NCI-H446 (cell line): Measurements from ENCODE around the gene AWAT1.
"Not testable (repeated sequence)": the region's sequence is repeated elsewhere in the genome, so short reads cannot be mapped to it uniquely, and the experiment has no call there.

ENCODE experiments used
- DNase-seq, 2 experiments: peaks; one replicate each; lab custom pipeline; 2025; lab: John Stamatoyannopoulos, UW

Gene AWAT1

DNA sequence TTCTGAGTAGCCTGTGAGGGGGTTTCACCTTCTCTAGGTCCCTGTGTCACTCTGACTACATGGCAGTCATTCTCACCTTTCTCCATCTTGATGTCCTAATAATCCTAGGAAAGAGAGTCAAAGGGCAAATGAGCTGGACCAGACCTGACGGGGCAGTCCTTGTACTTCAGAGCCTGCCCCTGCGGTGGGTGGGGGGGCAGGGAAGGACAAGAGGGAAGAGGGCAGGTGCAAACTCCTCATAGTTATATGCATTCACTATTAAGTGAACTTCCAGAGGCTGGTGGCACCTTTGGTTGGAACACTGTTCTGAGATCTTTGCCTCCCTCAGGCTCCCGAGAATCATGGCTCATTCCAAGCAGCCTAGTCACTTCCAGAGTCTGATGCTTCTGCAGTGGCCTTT lies at the start of gene AWAT1:
TSS of gene AWAT1 (plus strand) at position 301 of the 400 bp plus-strand sequence. CDS start at position 342, 41 bp downstream.
- no peak for DNase-seq

DNA sequence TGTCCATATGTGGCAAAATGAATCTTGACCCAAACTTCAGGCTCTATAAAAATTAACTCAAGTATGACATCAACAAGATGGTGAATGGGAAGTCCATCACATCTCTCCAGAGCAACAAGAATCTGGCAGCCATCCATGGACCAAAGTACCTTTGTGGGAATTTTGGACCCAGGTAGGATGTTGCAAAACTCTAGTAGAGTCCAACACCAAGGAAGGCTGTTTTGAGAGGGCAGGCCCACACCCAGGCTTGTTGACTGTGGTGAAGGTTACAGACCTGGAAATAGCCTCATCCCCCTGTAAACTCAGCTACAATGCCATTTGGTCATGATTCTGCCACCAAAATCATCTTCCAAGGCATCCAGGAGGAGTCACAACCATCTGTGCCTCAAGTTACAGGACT lies 44.2 kb upstream of the AWAT1 start:
- DNase-seq, result no peak

DNA sequence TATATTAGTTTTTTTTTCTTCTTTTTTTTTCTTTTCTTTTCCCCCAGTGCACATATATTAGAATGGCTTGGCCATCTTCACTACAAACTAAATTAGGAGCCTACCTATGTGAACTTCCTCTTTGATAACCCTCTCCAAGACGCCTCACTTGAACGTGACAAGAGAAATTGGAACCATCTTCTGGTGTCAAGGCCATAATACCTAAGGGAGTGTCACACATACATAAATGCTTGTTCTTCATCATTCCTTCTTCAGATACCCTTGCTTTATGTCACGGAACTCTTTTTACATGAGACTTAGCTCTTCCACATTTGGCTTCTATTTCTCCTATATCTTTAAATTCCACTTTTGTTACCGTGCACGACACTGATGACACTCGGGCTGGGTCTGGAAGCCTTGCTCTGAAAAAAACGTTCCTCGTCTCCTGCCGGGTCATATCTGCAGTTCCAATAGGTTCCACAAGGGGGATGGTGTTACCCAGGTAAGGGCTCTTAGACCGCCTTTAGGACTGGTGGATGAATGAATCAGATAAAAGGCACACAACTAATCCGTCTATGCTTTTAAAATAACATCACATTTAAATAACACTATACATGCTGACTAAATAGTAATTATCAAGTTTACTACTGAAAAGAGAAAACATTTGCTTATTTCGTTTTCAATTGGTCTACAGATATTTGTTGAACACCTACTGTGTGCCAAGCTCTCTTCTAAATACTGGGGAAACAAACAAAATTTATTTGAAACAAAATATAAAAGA lies 37.3 kb upstream of the AWAT1 start:
- DNase-seq, result peak; percentile 1 to 36

DNA sequence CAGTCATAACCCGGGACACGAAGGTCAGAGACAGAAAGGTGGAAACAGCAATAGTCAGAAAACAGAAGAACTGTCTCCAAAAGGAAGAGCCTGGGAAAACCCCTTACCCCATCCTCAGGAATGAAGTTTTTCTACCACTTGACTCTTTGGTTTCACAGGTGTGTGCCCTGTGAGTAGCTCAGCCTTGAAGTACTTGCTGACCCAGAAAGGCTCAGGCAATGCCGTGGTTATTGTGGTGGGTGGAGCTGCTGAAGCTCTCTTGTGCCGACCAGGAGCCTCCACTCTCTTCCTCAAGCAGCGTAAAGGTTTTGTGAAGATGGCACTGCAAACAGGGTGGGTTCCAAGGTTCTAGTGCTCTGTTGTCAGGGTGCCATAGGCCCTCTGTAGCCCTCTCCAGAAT lies 32.7 kb upstream of the AWAT1 start:
- no peak for DNase-seq

DNA sequence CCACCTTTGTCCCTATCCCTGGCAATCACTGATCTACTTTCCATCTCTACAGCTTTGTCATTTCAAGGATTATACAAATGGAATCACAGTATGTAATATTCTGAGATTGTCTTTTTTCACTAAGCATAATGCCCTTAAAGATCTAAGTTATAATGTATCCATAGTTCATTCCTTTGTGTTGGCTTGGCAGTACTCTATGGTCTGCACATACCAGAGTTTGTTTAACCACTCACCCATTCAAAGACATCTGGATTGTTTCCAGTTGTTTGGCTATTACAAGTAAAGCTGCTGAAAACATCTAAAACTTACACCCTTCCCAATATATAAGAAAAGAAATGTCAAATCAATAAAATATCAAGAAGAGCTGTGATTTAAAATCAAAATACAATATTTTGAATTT lies 26.0 kb upstream of the AWAT1 start:
- DNase-seq, result no peak

DNA sequence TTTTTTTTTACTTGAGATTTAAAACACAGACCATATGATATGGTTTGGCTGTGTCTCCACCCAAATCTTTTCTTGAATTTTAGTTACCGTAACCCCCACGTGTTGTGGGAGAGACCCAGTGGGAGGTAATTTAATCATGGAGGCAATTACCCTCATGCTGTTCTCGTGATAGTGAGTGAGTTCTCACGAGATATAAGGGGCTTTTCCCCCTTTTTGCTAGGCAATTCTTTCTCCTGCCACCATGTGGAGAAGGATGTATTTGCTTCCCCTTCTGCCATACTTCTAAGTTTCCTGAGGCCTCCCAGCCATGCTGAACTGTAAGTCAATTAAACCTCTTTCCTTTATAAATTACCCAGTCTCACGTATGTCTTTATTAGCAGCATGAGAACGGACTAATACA lies 24.9 kb upstream of the AWAT1 start:
- DNase-seq, result not testable (repeated sequence)

DNA sequence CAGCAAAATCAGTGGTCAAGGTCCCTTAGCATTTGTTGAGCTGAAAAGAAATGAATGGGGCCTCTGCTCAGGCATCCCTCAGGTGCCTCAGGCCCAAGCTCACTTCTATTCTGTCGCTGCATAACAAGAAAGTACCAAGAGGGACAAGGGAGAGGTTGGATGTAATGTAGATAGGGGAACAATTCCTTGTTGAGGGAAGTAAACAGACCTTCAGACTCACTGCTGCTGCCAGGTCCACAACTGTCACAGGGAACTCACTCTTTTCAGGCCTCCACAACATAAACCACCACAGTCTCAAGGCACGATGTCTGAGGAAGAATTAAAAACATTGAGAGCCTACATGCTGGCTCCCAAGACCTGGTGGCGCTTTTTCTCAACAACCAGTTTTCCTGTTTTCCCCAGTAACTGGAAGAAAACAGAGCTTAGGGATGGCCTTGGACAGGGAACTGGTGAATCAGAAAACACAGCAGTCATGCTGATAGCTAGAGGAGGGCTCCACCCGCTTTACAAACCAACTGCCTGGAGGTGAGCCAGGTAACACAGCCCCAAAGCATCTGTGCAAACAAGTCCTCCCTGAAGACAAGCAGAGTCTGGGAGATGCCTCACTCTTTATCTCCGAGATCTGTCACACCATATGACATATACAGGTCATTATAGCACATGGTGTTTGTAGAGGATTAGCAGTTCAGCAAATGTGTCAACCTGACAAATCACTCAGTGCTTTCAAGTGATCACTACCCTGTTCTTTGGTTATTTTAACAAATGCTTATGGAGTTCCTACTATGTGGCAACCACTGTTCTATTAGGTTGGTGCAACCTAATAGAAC lies 14.3 kb upstream of the AWAT1 start:
- peak in 1 of 2 experiments; percentile 22 for DNase-seq

DNA sequence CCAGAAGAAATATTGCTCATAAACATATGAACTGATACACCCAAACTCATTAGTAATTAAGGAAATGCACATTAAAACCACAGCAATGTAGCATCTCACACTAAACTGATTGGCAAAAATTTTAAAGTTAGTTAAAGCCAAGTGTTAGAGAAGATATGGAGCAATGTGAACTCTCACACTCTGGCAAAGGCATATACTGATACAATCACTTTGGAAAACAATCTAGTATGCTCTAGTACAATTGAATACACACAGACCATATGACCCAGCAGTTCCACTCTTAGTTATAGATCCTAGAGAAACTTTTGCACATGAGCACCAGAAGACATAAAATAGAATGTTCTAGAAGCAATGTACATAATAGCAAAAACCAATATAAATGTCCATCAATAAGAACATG lies 8.4 kb upstream of the AWAT1 start:
- DNase-seq, result no peak

DNA sequence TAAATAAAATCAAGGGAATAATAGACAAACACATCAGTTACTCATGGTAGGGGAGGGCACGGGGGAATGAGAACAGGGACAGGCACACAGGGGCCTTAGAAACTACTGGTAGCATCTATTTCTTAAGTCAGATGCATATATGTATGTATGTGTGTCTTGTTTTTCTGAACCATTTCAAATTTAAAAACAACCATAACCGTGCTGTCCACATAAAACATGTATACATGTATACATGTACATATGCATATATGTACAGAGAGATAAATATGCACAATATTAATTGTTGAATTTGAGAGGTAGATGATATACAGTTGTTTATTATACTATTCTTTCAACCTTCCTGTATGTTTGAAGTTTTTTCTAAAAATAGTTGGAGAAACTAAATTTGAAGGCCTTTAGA lies 7.8 kb upstream of the AWAT1 start:
- DNase-seq, result no peak

DNA sequence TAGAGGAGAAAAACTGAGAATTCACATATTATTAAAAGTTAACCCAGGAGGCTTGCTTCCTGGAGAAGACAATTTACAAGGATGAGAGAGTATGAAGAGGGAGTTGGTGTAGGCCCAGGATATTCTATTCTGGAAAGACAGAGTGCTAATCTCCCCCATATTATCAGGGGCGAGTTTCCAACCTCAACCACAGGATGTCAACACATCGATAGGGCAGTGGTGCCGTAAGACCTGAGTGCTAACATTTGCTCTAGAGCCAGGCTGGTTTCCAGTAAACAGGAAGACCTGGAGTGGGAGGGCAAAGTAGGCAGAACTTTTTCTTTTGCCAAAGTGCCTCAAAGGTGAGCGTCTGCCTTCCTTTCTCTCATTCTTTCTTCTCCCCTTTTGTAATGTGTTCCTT lies 2.8 kb upstream of the AWAT1 start:
- DNase-seq, result no peak

DNA sequence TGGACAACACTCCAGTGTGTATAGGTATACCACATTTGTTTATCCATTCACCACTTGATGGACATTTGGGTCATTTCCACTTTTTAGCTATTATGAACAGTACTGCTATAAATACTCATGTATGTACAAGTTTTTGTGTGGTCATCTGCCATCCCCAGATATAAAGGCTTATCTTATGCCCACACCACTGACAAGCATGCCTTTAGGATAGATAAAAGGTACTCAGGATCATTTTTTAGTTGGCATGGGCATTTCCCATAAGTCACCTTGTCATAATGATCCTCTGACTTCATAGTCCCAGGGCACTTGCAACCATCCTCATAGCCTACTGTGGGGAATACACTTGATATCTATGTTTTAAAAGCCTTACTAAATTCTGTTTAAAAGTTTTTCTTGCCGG lies 6.3 kb downstream of the AWAT1 start:
- no peak for DNase-seq

DNA sequence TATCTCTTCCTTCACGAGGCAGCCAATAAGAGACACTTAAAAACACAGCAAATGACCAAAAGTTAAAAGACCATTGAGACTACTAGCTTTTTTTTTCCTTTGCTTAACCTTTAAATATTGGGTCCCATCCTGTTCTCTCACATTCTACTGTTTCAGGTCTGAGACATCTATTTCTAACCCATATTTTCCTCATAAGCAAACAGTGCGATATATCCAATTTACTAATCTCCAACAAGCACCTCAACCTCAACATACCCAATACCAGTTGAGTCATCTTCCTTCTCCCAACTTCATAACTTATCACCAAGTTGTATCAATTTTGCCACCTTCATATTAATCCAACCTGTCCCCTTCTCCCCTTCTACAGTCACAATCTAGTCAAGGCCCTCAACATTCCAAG lies 7.0 kb downstream of the AWAT1 start:
- no peak for DNase-seq

DNA sequence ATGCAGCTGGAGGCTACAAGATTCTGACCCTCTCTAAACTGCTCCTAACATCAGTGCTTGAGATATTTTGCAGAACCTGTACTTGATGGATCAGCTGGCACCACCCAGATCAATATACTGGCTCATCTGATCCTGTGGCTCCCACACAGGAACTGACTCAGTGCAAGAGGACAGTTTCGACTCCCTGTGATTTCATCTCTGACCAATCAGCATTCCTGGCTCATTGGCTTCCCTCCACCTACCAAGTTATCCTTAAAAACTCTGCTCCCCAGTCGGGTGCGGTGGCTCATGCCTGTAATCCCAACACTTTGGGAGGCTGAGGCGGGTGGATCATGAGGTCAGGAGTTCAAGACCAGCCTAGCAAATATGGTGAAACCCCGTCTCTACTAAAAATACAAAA lies 9.1 kb downstream of the AWAT1 start:
- DNase-seq, result not testable (repeated sequence)

DNA sequence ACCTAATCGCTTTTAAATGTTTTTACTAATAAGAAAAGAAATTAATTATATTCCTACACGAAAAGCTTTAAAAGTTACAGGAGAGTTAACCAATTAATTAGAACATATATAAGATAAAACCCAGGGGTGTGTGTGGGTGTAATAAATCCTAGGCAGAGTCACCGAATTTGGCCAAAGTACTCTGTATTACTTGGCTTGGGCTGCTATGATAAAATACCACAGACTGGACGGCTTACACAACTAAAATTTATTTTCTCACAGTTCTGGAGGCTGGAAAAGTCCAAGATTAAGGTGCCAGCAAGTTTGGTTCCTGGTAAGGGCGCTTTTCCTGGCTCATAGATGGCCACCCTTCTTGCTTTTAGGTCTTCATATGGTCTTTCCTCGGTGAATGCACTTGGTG lies 10.4 kb downstream of the AWAT1 start:
- no peak for DNase-seq

DNA sequence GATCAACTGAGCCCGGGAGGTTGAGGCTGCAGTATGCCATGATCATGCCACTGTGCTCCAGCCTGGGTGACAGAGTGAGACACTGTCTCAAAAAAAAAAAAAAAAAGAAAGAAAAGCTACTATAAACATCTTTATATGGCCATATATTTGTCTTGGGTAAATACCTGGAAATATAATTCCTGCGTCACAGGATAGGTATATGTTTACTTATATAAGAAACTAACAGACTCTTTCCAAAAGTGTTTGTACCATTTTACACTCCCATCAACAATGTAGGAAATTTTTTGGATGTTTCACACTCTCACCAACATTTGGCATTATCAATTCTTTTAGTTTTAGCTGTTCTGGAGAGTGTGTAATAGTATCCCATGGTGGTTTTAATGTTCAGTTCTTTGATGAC lies 12.8 kb downstream of the AWAT1 start:
- DNase-seq, result no peak

DNA sequence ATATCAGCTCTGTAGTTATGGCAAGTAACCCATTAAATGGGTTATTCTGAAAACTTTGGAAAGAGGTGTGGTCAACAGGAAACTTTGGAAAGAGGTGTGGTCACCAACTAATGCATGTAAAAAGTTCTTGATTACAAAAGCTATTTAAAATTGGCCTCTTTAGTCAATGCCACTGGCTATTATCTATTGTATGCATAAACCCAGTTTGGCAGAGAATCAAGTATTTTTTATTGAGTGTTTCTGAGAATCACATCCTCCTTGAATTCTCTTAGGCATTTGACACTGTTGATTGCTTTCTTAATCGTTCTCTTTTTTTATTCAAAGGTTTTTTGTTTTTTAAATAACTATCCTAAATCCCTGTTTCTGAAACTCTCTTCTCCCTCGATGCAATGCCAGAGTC lies 18.0 kb downstream of the AWAT1 start:
- no peak for DNase-seq

DNA sequence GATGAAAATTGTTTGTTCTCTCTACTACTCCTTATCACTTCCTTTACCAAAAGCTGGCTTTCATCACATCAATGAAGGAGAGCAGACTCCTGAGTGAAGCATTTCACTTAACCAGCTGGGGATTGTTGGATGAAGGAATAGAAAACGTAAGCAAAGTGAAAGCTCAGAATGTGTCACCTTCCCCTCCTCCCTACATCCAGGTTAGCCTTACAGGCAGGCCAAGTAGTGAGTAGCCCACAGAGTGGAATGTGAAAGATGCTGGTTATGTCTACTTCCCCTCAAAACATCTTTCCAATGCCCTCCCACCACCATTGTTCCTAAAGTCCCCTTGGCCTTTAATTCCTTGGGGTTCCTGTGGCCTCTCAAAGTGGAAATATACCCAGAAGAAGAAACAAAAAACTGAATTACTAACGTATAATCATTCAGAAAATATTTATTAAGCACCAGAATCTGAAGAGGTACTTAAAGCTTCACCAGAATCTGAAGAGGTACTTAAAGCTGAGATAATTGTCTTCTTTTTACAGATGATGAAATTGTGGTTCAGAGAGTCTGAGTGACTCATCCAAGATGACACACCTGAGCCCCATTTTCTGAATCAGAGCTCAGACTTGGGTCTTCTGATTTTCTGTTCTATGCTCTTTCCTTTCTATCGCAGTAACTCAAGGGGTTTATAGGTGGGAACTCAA lies 19.1 kb downstream of the AWAT1 start:
- no peak for DNase-seq

DNA sequence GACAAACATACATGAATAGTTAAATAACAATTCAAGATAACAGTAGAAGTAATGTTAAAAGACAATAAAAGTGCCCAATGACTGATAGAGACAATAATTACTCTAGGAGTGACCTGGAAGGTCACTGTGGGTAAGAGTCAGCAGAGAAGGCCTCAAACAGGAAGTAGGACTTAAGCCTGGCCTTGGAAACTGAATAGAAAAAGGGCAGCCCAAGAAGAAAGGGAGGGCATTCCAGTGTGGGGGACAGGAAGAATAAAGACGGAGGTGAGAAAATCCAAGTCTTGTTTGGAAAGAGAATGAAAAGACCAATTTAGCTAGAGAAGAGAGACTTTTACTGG lies 19.6 kb downstream of the AWAT1 start:
- no peak for DNase-seq

DNA sequence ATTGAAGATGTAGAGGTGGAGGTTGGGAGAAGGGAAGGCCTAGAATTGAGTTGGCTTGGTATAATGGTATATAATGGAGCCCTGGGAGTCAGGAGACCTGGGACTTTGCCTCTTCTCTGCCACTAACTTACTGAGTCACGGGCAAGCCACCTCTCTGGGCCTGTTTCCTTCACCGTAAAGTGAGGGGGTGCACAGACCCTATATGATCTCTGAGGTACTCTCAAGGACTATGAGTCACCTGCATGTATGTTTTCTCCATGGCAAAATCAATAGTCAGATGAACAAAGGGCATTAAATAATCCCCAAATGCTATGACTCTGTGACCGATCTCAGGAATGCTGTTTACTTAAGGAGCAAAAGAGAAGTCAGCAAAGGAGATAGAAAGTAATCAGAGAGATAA lies 20.5 kb downstream of the AWAT1 start:
- no peak for DNase-seq

DNA sequence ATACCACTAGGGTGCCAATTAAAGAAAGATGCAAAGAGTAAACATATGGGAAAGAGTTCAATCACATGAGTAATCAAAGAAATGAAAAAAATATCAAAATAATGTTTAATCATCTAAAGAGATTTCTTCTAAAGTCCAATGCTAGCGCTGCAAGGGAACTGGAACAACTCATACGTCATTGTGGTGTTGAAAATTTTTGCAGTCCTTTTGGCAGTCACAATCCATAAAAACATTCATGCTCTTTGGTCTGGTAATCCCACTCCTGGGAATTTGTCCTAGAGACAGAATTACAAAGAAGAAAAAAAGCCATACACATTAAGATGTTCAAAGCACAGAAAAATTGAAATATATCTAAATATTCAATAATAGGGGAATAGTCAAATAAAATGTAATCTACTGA lies 21.0 kb downstream of the AWAT1 start:
- DNase-seq, result no peak

DNA sequence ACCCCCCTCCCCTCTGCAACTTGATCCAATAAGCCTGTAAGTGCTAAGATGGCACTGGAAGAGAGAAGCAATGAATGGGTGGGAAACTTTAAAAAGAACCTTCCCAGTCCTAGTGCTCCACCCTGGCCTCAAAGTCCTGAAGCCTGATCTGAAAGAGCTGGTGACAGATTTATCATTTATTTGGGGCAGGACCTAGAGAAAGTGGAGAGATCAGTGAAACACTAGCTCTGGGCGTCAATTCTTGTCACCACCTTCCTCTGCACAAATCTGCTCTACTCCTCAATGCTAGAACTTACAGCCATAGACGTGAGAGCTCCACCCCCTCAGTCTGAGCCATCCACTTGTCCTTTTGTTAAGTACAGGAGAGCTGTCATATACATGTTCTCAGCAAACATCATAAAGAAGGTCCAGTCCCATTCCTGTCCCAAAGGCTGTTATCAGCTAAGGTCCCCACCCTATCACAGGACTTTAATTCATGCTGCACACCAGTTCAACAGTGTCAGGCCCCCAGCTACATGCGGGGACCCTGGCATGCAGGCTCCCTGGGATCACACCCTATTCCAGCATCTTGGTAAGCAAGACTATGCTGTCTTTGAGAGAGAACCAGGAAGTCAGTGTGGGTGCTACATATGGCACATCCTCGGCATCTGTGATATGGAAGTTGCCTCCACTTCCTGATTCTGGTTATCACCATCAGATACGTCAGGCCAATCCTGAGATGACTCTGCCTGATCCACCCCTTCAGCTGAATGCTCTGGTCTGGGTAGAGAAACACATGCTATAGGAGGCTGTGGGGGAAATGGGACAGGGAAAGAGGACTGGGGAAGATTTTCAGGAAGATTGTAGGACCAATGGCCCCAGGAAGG lies 23.2 kb downstream of the AWAT1 start:
- no peak for DNase-seq

DNA sequence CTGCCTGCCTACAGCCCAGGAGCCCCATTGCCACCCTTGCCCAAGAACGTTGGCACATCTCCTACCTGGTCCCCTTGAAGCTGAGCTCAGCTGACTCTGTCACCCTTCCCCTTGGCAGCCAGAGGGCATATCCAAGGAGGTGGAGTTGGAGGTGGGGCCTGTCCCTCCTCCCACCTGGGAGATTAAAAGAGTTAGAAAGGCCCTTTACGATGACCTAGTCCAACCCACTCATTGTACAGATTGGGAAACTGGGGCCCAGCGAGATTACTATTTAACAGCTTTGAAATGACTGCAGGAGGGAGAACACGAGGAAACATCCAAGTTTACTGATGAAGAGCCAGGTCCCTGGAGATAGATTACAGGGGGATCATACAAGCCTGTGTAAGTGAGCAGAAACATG lies 25.6 kb downstream of the AWAT1 start, which contains the start of gene P2RY4:
TSS of gene P2RY4 (minus strand) at position 101 of the 400 bp plus-strand sequence. CDS start 580 bp downstream, outside the sequence.
- DNase-seq, result no peak
